Naive thymus-derived CD4-positive, alpha-beta T cell (primary cell): ENCODE results near the gene PDGFRB. TPM values are rescaled to one million over a fixed set of nuclear protein-coding genes. Genes with fewer than 3 reads are reported as not detected.

Experiments used
- ATAC-seq: fragments of 150-1000 bp; cut with Tn5 transposase; 2 replicates; pipeline ENCODE4 v1.10.0; 2021; ENCODE audit warnings: mild to moderate bottlenecking, moderate library complexity
- CTCF ChIA-PET: fragments of 350-600 bp; sonication (Branson Sonifier 250); formaldehyde crosslinking; loops from one replicate; lab custom pipeline; 2021; ENCODE audit warnings: antibody characterized with exemption; lab: Charles Lee
- POLR2A ChIA-PET: fragments of 350-600 bp; sonication (Branson Sonifier 250); formaldehyde crosslinking; loops from one replicate; lab custom pipeline; 2021; ENCODE audit warnings: antibody characterized with exemption, inconsistent platforms; lab: Charles Lee
- DNase-seq, 9 donors: peaks; one replicate each; pipeline versions ENCODE4 v3.0.0 to v3.0.0-alpha.2; 2020 to 2022; ENCODE audit warnings: mixed read lengths in 1 of 9
- H3K27ac ChIP-seq: one replicate; pipeline ENCODE4 v1.7.0; 2013; ENCODE audit warnings: mild to moderate bottlenecking, low read depth, low read length, moderate library complexity
- H3K27me3 ChIP-seq, 2 donors: one replicate each; pipeline ENCODE4 v1.7.0; 2013; ENCODE audit warnings: low read length in 2 of 2, mild to moderate bottlenecking in 2 of 2, moderate library complexity in 2 of 2; ENCODE audit not compliant: control insufficient read depth in 2 of 2, insufficient read depth in 2 of 2
- H3K36me3 ChIP-seq, 3 experiments: 1 replicate in 2 of 3; 2 replicates in 1 of 3; pipeline ENCODE4 v1.7.0; 2013; ENCODE audit warnings: low read length in 3 of 3, mild to moderate bottlenecking in 3 of 3, moderate library complexity in 1 of 3; ENCODE audit not compliant: insufficient read depth in 3 of 3, control insufficient read depth in 2 of 3
- H3K4me1 ChIP-seq, 2 donors: one replicate each; pipeline ENCODE4 v1.7.0; 2013; ENCODE audit warnings: low read length in 2 of 2, mild to moderate bottlenecking in 2 of 2, moderate library complexity in 1 of 2; ENCODE audit not compliant: control insufficient read depth in 2 of 2, insufficient read depth in 2 of 2
- H3K4me3 ChIP-seq: 2 replicates; pipeline ENCODE4 v1.7.0; 2013; ENCODE audit warnings: mild to moderate bottlenecking, low read length
- H3K9me3 ChIP-seq, 3 experiments: 1 replicate in 2 of 3; 2 replicates in 1 of 3; pipeline ENCODE4 v1.7.0; 2013; ENCODE audit warnings: low read length in 3 of 3; ENCODE audit not compliant: control insufficient read depth in 2 of 3
- H3K27ac Mint-ChIP-seq, 9 donors: one replicate each; pipeline ENCODE4 v1.8.0; 2020 to 2022; ENCODE audit warnings: mixed read lengths in 9 of 9, mild to moderate bottlenecking in 8 of 9, moderate library complexity in 5 of 9, inconsistent platforms in 2 of 9
- H3K27me3 Mint-ChIP-seq, 5 donors: one replicate each; pipeline ENCODE4 v1.8.0; 2021 to 2022; ENCODE audit warnings: mixed read lengths in 5 of 5, mild to moderate bottlenecking in 1 of 5
- H3K36me3 Mint-ChIP-seq, 5 donors: one replicate each; pipeline ENCODE4 v1.8.0; 2020 to 2022; ENCODE audit warnings: mixed read lengths in 5 of 5, mild to moderate bottlenecking in 3 of 5, inconsistent platforms in 1 of 5
- H3K4me1 Mint-ChIP-seq, 7 donors: one replicate each; pipeline ENCODE4 v1.8.0; 2020 to 2022; ENCODE audit warnings: mixed read lengths in 7 of 7, mild to moderate bottlenecking in 3 of 7, inconsistent platforms in 1 of 7
- H3K4me3 Mint-ChIP-seq, 10 donors: one replicate each; pipeline ENCODE4 v1.8.0; 2020 to 2022; ENCODE audit warnings: mild to moderate bottlenecking in 10 of 10, mixed read lengths in 10 of 10, moderate library complexity in 6 of 10, inconsistent platforms in 2 of 10
- H3K9me3 Mint-ChIP-seq, 11 donors: one replicate each; pipeline ENCODE4 v1.8.0; 2020 to 2022; ENCODE audit warnings: mixed read lengths in 11 of 11, mild to moderate bottlenecking in 4 of 11, inconsistent platforms in 1 of 11, moderate library complexity in 1 of 11
- intact Hi-C, 2 donors: fragments of 100-400 bp; cut with micrococcal nuclease; formaldehyde crosslinking; loops; one replicate each; pipeline ENCODE4 v1.15.1; 2023
- polyA plus RNA-seq, 2 donors: library from polyadenylated mRNA; unstranded; fragments of 300-500 nt; fragmentation: Illumina TruSeq; gene quantifications; one replicate each; pipeline ENCODE4 v1.2.3, GENCODE V29; 2021
- total RNA-seq, 6 experiments: library from RNA in 5 of 6; stranded (reverse) in 5 of 6; gene quantifications; 1 replicate in 5 of 6; 2 replicates in 1 of 6; pipeline ENCODE4 v1.2.3 and lab custom pipeline; 2021 to 2026

PDGFRB gene
- total and polyA plus RNA-seq, 7 experiments from 2014 or later, result 0.37 to 8.5 (median 2.9) TPM; not detected in 3

DNA sequence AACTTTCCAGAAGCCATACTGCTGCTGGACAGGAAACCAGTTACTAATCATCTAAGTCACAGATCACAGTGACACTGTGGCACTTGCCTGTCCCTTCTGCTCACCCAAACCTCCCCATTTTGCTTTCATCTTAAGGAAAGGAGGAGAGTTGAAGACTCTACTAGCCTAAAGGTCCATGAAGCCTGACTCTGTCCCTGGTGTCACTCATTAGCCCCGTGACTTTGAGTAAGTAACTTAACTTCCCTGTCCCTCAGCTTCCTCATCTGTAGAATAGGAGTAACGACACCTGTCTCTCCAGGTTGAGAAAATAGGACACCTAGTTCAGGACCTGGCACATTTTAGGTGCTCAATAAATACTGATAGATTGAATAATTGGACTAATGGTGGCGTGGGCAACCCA is 33.7 kb upstream of the PDGFRB start:
- Mint-ChIP-seq H3K27me3 (peaks cover 24 to 48% (median 34%) of the 10 kb centered on the region in 5 donors), H3K4me3 (no peak overlapping the region), H3K27ac (no peak overlapping the region), H3K36me3 (no peaks in the 10 kb centered on the region), H3K4me1 (peaks cover 0 to 1% (median 0%) of the 10 kb centered on the region in 7 donors), H3K9me3 (no peaks in the 10 kb centered on the region)
- ChIA-PET POLR2A (no interaction called here), CTCF (no interaction called here)
- Histone ChIP-seq H3K4me1 (no peaks in the 10 kb centered on the region), H3K4me3 (no peak overlapping the region), H3K27me3 (no peaks in the 10 kb centered on the region), H3K9me3 (no peaks in the 10 kb centered on the region), H3K36me3 (no peaks in the 10 kb centered on the region), H3K27ac (no peak overlapping the region)
- intact Hi-C loops, result no loop called here
- DNase-seq, result no peak
- ATAC-seq, result no peak

DNA sequence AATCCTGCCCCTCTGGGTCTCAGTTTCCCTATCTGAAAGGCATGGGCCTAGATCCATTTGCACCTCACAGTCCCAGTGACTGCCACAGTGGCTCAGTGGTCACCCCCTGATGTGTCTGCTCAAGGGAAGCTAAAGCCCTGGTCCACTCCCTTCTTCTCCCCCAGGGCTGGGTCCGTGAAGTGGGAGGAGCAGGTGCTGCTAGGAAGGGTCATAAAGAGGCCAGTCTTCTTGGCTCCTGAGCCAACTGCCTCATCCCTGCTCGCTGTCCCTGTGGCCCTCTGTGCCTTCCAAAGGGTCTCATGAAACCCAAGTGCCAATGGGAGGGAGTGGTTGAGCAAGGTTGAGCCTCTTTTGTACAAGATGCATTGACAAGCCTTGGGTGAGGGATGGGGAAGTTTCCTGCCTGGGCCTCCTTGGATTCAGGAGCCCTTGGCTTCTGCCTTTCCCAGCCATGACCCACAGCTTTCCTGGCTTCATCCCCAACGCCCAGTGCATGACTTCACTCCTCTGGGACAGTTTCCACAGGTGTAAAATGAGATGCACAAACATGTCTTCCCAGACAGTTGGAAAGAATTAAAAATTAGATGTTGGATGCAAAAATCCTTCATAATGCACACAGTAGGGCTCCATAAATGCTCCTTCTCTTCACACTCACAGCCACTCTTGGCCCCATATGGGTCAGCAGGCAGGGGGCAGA is 32.6 kb upstream of the PDGFRB start:
- Mint-ChIP-seq H3K9me3 (no peaks in the 10 kb centered on the region), H3K4me3 (no peak overlapping the region), H3K27me3 (peaks cover 24 to 45% (median 33%) of the 10 kb centered on the region in 5 donors), H3K4me1 (peaks cover 0 to 1% (median 0%) of the 10 kb centered on the region in 7 donors), H3K27ac (no peak overlapping the region), H3K36me3 (no peaks in the 10 kb centered on the region)
- Histone ChIP-seq H3K27me3 (no peaks in the 10 kb centered on the region), H3K4me1 (no peaks in the 10 kb centered on the region), H3K4me3 (no peak overlapping the region), H3K27ac (no peak overlapping the region), H3K36me3 (no peaks in the 10 kb centered on the region), H3K9me3 (no peaks in the 10 kb centered on the region)
- CTCF ChIA-PET, result no interaction called here
- ATAC-seq (no peak), DNase-seq (no peak)
- intact Hi-C loops, result no loop called here
- POLR2A ChIA-PET, result no interaction called here

DNA sequence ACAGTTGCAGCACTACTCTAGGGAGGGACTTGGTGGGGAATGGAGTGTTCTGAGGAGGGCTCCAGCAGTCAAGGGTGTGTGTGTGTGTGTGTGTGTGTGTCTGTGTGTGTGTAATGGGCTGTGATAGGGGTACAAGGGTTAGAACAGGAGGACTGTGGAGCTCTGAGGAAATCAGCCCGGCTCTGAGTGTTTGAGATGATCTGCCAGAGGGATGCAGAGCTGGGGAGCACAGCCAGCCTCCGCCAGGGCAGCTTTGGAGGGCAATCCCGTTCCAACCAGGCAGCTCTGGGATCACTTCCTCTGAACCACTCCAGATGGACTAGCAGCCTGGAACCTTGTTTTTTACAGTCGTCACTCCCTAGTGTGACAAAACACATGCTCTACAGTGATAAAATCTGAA is 31.3 kb upstream of the PDGFRB start:
- Mint-ChIP-seq H3K27ac (no peak overlapping the region), H3K4me3 (no peak overlapping the region), H3K9me3 (no peaks in the 10 kb centered on the region), H3K36me3 (no peaks in the 10 kb centered on the region), H3K4me1 (peaks cover 0 to 1% (median 0%) of the 10 kb centered on the region in 7 donors), H3K27me3 (peaks cover 14 to 39% (median 26%) of the 10 kb centered on the region in 5 donors)
- ATAC-seq (no peak), DNase-seq (no peak)
- Histone ChIP-seq H3K9me3 (no peaks in the 10 kb centered on the region), H3K27me3 (no peaks in the 10 kb centered on the region), H3K36me3 (no peaks in the 10 kb centered on the region), H3K27ac (no peak overlapping the region), H3K4me1 (no peaks in the 10 kb centered on the region), H3K4me3 (no peak overlapping the region)
- CTCF ChIA-PET, result no interaction called here
- intact Hi-C loops, result no loop called here
- POLR2A ChIA-PET, result no interaction called here

DNA sequence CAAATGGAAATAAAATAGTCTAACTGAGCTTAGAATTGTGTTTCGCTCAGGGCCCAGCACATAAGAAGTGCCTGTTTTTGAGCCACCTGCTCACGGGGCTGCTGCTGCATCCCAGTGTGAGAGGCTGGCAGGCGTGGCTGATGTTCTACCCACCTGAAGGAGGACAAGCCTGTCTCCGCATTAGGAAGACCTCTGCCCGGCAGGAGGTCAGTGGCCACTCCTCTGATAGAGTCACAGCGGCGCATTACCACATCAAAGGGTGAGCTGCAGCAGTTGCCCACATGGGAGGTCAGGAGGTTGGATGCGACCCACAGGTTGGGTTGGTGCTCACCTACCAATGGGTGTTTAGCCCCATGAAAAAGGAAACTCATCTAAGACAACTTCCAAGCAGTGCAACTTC is 30.5 kb upstream of the PDGFRB start:
- intact Hi-C loops, result no loop called here
- no peak overlapping the region for H3K4me3 Mint-ChIP-seq
- no peak for DNase-seq
- Histone ChIP-seq H3K4me3 (no peak overlapping the region), H3K4me1 (no peaks in the 10 kb centered on the region), H3K9me3 (no peaks in the 10 kb centered on the region), H3K27me3 (no peaks in the 10 kb centered on the region), H3K36me3 (no peaks in the 10 kb centered on the region), H3K27ac (no peak overlapping the region)
- peaks cover 12 to 35% (median 23%) of the 10 kb centered on the region in 5 donors for H3K27me3 Mint-ChIP-seq
- peaks cover 0 to 3% (median 0%) of the 10 kb centered on the region in 7 donors for H3K4me1 Mint-ChIP-seq
- no peaks in the 10 kb centered on the region for H3K9me3 Mint-ChIP-seq
- no peaks in the 10 kb centered on the region for H3K36me3 Mint-ChIP-seq
- no peak for ATAC-seq
- CTCF ChIA-PET, result no interaction called here
- POLR2A ChIA-PET, result no interaction called here
- no peak overlapping the region for H3K27ac Mint-ChIP-seq

DNA sequence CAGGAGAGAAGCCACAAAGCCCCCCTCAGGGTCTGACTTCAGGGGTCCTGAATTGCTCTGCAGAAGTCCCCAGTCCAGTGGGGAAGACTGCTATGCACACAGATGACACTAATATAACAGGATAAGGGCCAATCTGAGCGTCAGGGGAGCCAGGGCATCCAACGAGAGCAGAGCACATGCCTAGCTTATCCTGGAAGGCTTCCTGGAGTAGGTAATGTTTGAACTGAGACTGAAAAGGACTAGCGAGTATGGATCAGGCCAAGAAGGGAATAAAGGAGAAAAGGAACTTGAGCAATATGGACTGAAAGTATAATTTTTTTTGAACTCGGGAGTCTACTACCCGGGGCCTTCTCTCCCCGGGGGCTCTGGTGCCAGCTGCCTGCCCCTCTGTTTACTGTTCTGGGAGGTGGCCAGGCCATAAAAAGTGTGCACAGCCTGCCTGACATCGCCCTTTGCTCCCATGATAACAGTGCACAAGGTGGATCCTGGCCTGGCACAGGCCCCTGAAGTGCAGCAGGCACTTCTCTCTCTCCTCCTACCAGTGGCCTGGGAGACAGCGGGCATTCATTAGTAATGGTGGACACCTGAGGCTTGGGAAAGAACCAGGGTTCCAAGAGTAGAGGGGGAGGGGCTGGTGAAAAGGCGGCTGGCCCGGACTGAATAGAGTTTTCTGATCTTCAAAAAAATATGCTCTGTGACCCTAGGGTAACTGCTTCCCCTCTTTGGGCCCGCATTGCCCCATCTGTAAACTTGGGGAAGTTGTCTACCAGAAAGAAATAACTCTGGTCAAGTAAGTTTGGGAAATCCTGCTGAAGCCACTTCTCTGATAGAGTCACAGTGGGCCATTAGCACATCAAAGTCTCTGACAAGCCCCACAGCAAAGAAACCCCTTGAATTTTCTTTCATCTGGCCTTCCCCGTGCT is 29.6 kb upstream of the PDGFRB start:
- ATAC-seq (peak; percentile 35), DNase-seq (no peak)
- Mint-ChIP-seq H3K4me1 (peaks cover 0 to 3% (median 0%) of the 10 kb centered on the region in 7 donors), H3K9me3 (no peaks in the 10 kb centered on the region), H3K4me3 (no peak overlapping the region), H3K36me3 (no peaks in the 10 kb centered on the region), H3K27me3 (peaks cover 12 to 29% (median 18%) of the 10 kb centered on the region in 5 donors), H3K27ac (no peak overlapping the region)
- ChIA-PET POLR2A (no interaction called here), CTCF (no interaction called here)
- Histone ChIP-seq H3K27ac (no peak overlapping the region), H3K4me3 (no peak overlapping the region), H3K36me3 (no peaks in the 10 kb centered on the region), H3K27me3 (no peaks in the 10 kb centered on the region), H3K4me1 (no peaks in the 10 kb centered on the region), H3K9me3 (no peaks in the 10 kb centered on the region)
- intact Hi-C loops, result no loop called here

DNA sequence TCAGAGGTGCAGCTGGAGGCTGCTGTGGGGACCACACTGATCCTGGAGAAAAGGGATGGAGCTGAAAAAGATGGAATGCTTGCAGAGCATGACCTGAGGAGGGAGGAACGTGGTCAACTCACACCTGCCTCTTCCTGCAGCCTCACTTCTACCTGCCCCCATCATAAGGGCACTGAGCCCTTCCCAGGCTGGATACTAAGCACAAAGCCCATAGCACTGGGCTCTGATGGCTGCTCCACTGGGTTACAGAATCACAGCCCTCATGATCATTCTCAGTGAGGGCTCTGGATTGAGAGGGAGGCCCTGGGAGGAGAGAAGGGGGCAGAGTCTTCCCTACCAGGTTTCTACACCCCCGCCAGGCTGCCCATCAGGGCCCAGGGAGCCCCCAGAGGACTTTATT is 28.4 kb upstream of the PDGFRB start:
- ChIA-PET POLR2A (no interaction called here), CTCF (no interaction called here)
- Histone ChIP-seq H3K9me3 (no peaks in the 10 kb centered on the region), H3K36me3 (no peaks in the 10 kb centered on the region), H3K4me3 (no peak overlapping the region), H3K27ac (no peak overlapping the region), H3K4me1 (no peaks in the 10 kb centered on the region), H3K27me3 (no peaks in the 10 kb centered on the region)
- no peaks in the 10 kb centered on the region for H3K9me3 Mint-ChIP-seq
- no peak overlapping the region for H3K27ac Mint-ChIP-seq
- no peaks in the 10 kb centered on the region for H3K36me3 Mint-ChIP-seq
- ATAC-seq (no peak), DNase-seq (no peak)
- no peak overlapping the region for H3K4me3 Mint-ChIP-seq
- intact Hi-C loops, result no loop called here
- peaks cover 0 to 3% (median 0%) of the 10 kb centered on the region in 7 donors for H3K4me1 Mint-ChIP-seq
- H3K27me3 Mint-ChIP-seq, result peaks cover 3 to 19% (median 10%) of the 10 kb centered on the region in 5 donors
